ENCODE data around the gene IMMP2L. TPM values are rescaled to one million over a fixed set of nuclear protein-coding genes. Genes with fewer than 3 reads are reported as not detected.

IMMP2L gene
- total and polyA plus RNA-seq, 4 donors, result 7.3 to 21.1 (median 12.4) TPM

DNA sequence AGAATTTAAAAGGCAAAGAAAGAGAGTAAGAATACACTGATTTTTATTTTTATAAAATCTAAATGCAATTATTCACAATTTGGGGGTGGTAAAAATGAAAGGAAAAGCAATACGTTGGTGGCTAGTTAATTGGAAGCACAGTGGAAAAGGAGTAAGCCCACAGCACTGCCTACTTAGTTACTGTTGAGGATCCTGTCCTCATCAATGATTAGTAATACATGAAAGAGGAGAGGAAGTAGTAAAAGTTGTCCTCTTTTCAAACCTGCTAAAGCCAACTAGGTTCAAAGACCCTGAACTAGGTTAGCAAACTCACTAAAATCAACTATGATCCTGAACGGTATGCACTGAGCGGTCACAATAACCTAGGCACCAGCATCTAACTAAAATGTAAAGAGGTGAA, 524.1 kb downstream of the IMMP2L start (continued):
- TF ChIP-seq, protein P1, sequence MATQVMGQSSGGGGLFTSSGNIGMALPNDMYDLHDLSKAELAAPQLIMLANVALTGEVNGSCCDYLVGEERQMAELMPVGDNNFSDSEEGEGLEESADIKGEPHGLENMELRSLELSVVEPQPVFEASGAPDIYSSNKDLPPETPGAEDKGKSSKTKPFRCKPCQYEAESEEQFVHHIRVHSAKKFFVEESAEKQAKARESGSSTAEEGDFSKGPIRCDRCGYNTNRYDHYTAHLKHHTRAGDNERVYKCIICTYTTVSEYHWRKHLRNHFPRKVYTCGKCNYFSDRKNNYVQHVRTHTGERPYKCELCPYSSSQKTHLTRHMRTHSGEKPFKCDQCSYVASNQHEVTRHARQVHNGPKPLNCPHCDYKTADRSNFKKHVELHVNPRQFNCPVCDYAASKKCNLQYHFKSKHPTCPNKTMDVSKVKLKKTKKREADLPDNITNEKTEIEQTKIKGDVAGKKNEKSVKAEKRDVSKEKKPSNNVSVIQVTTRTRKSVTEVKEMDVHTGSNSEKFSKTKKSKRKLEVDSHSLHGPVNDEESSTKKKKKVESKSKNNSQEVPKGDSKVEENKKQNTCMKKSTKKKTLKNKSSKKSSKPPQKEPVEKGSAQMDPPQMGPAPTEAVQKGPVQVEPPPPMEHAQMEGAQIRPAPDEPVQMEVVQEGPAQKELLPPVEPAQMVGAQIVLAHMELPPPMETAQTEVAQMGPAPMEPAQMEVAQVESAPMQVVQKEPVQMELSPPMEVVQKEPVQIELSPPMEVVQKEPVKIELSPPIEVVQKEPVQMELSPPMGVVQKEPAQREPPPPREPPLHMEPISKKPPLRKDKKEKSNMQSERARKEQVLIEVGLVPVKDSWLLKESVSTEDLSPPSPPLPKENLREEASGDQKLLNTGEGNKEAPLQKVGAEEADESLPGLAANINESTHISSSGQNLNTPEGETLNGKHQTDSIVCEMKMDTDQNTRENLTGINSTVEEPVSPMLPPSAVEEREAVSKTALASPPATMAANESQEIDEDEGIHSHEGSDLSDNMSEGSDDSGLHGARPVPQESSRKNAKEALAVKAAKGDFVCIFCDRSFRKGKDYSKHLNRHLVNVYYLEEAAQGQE (IDR thresholded peaks at IDR 0.05), result no peak
- TF ChIP-seq JUND (IDR thresholded peaks at IDR 0.05), result no peak
- TF ChIP-seq RAD21 (IDR thresholded peaks at IDR 0.05), result no peak
- TF ChIP-seq NR2F2 (IDR thresholded peaks at IDR 0.05), result no peak

DNA sequence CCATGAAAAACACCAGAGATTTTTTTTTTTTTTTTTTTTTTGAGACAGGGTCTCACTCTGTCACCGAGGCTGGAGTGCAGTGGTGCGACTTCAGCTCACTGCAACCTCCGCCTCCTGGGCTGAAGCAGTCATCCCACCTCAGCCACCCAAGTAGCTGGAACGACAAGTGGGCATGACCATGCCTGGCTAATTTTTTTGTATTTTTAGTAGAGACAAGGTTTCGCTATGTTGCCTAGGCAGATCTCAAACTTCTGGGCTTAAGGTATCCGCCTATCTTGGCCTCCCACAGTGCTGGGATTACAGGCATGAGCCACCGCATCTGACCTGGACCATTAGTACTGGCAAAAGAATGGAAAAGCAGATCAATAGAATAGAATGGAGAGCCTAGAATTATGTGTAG, 530.4 kb downstream of the IMMP2L start:
- Histone ChIP-seq H3K36me3 (ENCODE audit: control insufficient read depth in 4 of 4, insufficient read depth in 3 of 4, low read depth in 1 of 4, low read length in 3 of 4) (no peaks in the 10 kb centered on the region), H3K27ac (ENCODE audit: low read depth in 1 of 2, low read length in 2 of 2) (no peak overlapping the region), H3K4me3 (ENCODE audit: low read depth in 1 of 3, low read length in 3 of 3) (no peak overlapping the region), H3K9ac (ENCODE audit: low read depth in 1 of 2, low read length in 2 of 2) (no peak overlapping the region), H3K9me3 (ENCODE audit: control insufficient read depth in 4 of 4, low read length in 3 of 4) (no peaks in the 10 kb centered on the region), H3K4me1 (ENCODE audit: control insufficient read depth in 4 of 4, insufficient read depth in 4 of 4, low read length in 3 of 4) (peaks cover 3 to 16% (median 11%) of the 10 kb centered on the region in 4 donors), H3K27me3 (ENCODE audit: control insufficient read depth in 4 of 4, insufficient read depth in 4 of 4, low read length in 3 of 4) (no peaks in the 10 kb centered on the region)
- 91% methylated on average over 7 of the region's 7 CpGs for WGBS
- TF ChIP-seq FOXA2 (IDR thresholded peaks at IDR 0.05), result no peak
- TF ChIP-seq, protein P2, sequence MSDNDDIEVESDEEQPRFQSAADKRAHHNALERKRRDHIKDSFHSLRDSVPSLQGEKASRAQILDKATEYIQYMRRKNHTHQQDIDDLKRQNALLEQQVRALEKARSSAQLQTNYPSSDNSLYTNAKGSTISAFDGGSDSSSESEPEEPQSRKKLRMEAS (IDR thresholded peaks at IDR 0.05), result no peak
- no peak for TF ChIP-seq NR2F2 (IDR thresholded peaks at IDR 0.05)
- TF ChIP-seq GABPA (IDR thresholded peaks at IDR 0.05 in 1 of 2, conservative IDR thresholded peaks at IDR 0.05 in 1 of 2), result no peak
- no peak for TF ChIP-seq EGR1 (IDR thresholded peaks at IDR 0.05; ENCODE audit: low read depth in 2 of 2)
- TF ChIP-seq YY1 (IDR thresholded peaks at IDR 0.05), result no peak
- no peak for DNase-seq (ENCODE audit: low spot score)

DNA sequence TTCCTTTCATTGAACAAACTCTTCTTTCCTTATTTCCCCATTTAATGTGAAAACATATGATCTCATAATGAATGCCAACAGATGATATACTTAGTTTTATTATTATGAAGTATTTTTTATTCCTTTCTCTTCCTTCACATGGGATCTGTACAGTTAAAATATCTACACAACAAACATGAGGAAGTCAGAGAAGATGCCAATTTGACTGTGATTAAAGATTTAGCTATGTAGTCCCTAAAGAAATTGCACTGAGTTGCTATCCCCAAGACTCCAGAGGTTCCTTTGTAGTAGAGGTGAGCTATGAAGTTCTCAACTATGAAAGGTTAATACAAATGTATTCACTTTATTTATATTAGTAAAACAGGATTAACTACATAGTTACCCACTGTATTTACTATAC, 532.0 kb downstream of the IMMP2L start:
- H3K9me3 ChIP-seq (ENCODE audit: control insufficient read depth in 4 of 4, low read length in 3 of 4), result no peaks in the 10 kb centered on the region
- H3K27ac ChIP-seq (ENCODE audit: low read depth in 1 of 2, low read length in 2 of 2), result no peak overlapping the region
- H3K9ac ChIP-seq (ENCODE audit: low read depth in 1 of 2, low read length in 2 of 2), result no peak overlapping the region
- TF ChIP-seq NR2F2 (IDR thresholded peaks at IDR 0.05) (no peak), EGR1 (IDR thresholded peaks at IDR 0.05; ENCODE audit: low read depth in 2 of 2) (no peak), YY1 (IDR thresholded peaks at IDR 0.05) (no peak), FOXA1 (IDR thresholded peaks at IDR 0.05) (no peak), RXRA (IDR thresholded peaks at IDR 0.05) (no peak), HNF4G (IDR thresholded peaks at IDR 0.05) (no peak), JUND (IDR thresholded peaks at IDR 0.05) (no peak), GABPA (IDR thresholded peaks at IDR 0.05 in 1 of 2, conservative IDR thresholded peaks at IDR 0.05 in 1 of 2) (no peak), FOXA2 (IDR thresholded peaks at IDR 0.05) (no peak), RAD21 (IDR thresholded peaks at IDR 0.05) (no peak), HNF4A (conservative IDR thresholded peaks at IDR 0.05) (no peak)
- TF ChIP-seq, protein P2 (IDR thresholded peaks at IDR 0.05), result no peak
- TF ChIP-seq, protein P1 (IDR thresholded peaks at IDR 0.05), result no peak
- TF ChIP-seq, protein P3, sequence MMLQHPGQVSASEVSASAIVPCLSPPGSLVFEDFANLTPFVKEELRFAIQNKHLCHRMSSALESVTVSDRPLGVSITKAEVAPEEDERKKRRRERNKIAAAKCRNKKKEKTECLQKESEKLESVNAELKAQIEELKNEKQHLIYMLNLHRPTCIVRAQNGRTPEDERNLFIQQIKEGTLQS (IDR thresholded peaks at IDR 0.05), result no peak
- TF ChIP-seq, protein P4, sequence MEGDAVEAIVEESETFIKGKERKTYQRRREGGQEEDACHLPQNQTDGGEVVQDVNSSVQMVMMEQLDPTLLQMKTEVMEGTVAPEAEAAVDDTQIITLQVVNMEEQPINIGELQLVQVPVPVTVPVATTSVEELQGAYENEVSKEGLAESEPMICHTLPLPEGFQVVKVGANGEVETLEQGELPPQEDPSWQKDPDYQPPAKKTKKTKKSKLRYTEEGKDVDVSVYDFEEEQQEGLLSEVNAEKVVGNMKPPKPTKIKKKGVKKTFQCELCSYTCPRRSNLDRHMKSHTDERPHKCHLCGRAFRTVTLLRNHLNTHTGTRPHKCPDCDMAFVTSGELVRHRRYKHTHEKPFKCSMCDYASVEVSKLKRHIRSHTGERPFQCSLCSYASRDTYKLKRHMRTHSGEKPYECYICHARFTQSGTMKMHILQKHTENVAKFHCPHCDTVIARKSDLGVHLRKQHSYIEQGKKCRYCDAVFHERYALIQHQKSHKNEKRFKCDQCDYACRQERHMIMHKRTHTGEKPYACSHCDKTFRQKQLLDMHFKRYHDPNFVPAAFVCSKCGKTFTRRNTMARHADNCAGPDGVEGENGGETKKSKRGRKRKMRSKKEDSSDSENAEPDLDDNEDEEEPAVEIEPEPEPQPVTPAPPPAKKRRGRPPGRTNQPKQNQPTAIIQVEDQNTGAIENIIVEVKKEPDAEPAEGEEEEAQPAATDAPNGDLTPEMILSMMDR (IDR thresholded peaks at IDR 0.05; ENCODE audit: low read depth, low read length, missing input control), result no peak
- TF ChIP-seq, protein P5, sequence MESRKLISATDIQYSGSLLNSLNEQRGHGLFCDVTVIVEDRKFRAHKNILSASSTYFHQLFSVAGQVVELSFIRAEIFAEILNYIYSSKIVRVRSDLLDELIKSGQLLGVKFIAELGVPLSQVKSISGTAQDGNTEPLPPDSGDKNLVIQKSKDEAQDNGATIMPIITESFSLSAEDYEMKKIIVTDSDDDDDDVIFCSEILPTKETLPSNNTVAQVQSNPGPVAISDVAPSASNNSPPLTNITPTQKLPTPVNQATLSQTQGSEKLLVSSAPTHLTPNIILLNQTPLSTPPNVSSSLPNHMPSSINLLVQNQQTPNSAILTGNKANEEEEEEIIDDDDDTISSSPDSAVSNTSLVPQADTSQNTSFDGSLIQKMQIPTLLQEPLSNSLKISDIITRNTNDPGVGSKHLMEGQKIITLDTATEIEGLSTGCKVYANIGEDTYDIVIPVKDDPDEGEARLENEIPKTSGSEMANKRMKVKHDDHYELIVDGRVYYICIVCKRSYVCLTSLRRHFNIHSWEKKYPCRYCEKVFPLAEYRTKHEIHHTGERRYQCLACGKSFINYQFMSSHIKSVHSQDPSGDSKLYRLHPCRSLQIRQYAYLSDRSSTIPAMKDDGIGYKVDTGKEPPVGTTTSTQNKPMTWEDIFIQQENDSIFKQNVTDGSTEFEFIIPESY (IDR thresholded peaks at IDR 0.05), result no peak
- H3K36me3 ChIP-seq (ENCODE audit: control insufficient read depth in 4 of 4, insufficient read depth in 3 of 4, low read depth in 1 of 4, low read length in 3 of 4), result no peaks in the 10 kb centered on the region
- H3K27me3 ChIP-seq (ENCODE audit: control insufficient read depth in 4 of 4, insufficient read depth in 4 of 4, low read length in 3 of 4), result no peaks in the 10 kb centered on the region
- H3K4me3 ChIP-seq (ENCODE audit: low read depth in 1 of 3, low read length in 3 of 3), result no peak overlapping the region
- peaks cover 3 to 16% (median 11%) of the 10 kb centered on the region in 4 donors for H3K4me1 ChIP-seq (ENCODE audit: control insufficient read depth in 4 of 4, insufficient read depth in 4 of 4, low read length in 3 of 4)
- no peak for DNase-seq (ENCODE audit: low spot score)

Data from liver (tissue), 9 donors.